Hypothalamus (tissue), 51 donors: ENCODE measurements around the gene ENO4.
A peak's percentile ranks its signal among the peaks of the same experiment; 100 is the strongest.

Experiments
- DNase-seq, 51 donors: peaks; one replicate each; lab custom pipeline; 2025; lab: John Stamatoyannopoulos, UW

The ENO4 gene

GRCh38 chr10:116849248-116850057, at the start of gene ENO4:
Gene ENO4, plus strand, starts transcription at chr10:116849499. Its CDS starts 68 bp downstream, at chr10:116849567.
- DNase-seq, result peak; percentile 12 to 92 (median 67)

GRCh38 chr10:116800286-116800929, 48.9 kb upstream of the ENO4 start:
- DNase-seq, result no peak

- DNase-seq, result no peak
Observed at GRCh38 chr10:116801658-116802057, 47.6 kb upstream of the ENO4 start.

- no peak for DNase-seq
Observed at GRCh38 chr10:116802474-116802873, 46.8 kb upstream of the ENO4 start.

GRCh38 chr10:116802876-116803275, 46.4 kb upstream of the ENO4 start:
- no peak for DNase-seq

GRCh38 chr10:116803451-116804249, 45.6 kb upstream of the ENO4 start:
- no peak for DNase-seq

- no peak for DNase-seq
Observed at GRCh38 chr10:116808706-116809105, 40.6 kb upstream of the ENO4 start.

GRCh38 chr10:116809483-116810119, 39.7 kb upstream of the ENO4 start:
- peak in 8 of 51 donors; percentile 8 to 39 (median 16) for DNase-seq

GRCh38 chr10:116810120-116810500, 39.2 kb upstream of the ENO4 start:
- no peak for DNase-seq

GRCh38 chr10:116810895-116811294, 38.4 kb upstream of the ENO4 start:
- no peak for DNase-seq

- no peak for DNase-seq
Observed at GRCh38 chr10:116811691-116812090, 37.6 kb upstream of the ENO4 start.

GRCh38 chr10:116815641-116816415, 33.5 kb upstream of the ENO4 start:
- DNase-seq, result peak in 1 of 51 donors; percentile 10

- no peak for DNase-seq
Observed at GRCh38 chr10:116817178-116817577, 32.1 kb upstream of the ENO4 start.

- DNase-seq, result no peak
Observed at GRCh38 chr10:116817780-116818343, 31.4 kb upstream of the ENO4 start.

GRCh38 chr10:116819999-116820677, 29.2 kb upstream of the ENO4 start:
- DNase-seq, result no peak

- DNase-seq, result no peak
Observed at GRCh38 chr10:116825901-116826300, 23.4 kb upstream of the ENO4 start.

GRCh38 chr10:116826803-116827202, 22.5 kb upstream of the ENO4 start:
- no peak for DNase-seq

- no peak for DNase-seq
Observed at GRCh38 chr10:116827214-116827671, 22.1 kb upstream of the ENO4 start.

- DNase-seq, result no peak
Observed at GRCh38 chr10:116828116-116828515, 21.2 kb upstream of the ENO4 start.
